GM21360 (cell line): ENCODE results near the gene NECAB2.

Source experiments
- ATAC-seq: cut with Tn5 transposase; IDR thresholded peaks from one replicate; pipeline ENCODE4 v1.9.1; 2021; ENCODE audit warnings: mild to moderate bottlenecking, moderate library complexity; ENCODE audit not compliant: unreplicated experiment

Gene NECAB2

DNA sequence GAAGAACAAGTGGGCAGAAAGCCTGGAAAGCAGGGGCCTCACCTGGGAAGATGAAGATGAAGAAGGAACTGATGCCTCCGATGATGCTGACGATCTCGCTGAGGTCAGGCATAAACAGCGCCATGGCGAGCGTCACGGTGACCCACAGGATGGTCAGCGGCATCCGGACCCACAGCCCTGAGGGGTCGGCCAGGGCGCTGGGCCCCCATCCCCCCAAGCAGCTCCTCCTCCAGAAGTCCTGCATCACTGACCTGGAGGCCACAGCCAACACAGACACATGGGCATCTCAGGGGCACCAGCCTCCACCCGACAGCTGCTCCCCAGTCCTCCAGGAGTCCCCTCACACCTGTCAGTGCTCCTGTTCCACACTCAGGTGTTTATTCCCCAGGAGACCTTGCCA lies 48.4 kb downstream of the NECAB2 start:
- no peak for ATAC-seq

DNA sequence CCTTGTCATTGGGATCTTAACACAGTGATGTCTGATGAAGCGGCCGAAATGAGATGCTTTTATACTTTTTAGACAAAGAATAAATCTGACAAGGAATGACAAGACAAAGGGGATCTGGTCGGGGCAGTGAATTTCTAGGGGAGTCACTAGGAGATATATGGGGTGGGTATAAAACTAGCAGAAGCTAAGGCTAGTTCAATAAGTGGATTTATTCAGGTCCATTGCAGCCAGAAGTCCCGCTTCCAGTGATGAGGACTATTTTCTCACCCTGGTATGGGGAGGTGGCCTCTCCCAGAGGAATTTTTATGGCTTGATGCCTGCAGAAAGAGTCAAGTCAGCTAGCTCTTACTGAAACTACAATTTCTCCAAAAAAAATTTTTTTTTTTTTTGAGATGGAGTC lies 50.7 kb downstream of the NECAB2 start:
- no peak for ATAC-seq

DNA sequence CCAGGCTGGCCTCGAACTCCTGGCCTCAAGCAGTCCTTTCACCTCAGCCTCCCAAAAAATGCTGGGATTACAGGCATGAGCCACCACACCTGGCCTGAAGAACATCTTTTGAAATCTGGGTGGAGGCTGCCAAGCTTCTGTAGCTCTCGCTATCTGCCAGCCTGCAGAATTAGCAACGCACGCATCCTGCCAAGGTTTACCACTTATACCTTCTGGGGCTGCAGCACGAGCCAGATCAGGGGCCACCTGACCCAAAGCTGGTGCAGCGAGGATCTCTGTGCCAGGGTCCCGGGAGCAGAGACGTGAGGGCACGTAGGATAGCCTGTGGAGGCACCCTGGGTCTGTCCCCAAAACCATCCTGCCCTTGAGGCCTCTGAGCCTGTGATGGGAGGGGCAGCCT lies 52.3 kb downstream of the NECAB2 start:
- no peak for ATAC-seq

DNA sequence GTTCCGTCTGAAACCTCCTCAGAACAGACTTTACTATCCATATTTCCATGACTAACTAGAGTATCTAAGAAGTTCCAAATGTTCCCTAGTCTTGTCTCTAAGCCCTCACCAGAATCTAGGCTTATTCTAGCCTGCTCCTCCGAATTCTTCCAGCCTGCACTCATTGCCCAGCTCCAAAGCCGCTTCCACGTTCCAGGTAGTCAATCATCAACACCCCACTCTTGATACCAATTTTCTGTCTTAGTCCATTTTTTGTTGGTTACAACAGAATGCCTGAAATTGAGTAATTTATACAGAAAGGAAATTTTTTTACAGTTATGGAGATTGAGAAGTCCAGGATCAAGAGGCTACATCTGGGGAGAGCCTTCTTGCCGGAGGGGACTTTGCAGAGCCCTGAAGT lies 53.4 kb downstream of the NECAB2 start:
- no peak for ATAC-seq

DNA sequence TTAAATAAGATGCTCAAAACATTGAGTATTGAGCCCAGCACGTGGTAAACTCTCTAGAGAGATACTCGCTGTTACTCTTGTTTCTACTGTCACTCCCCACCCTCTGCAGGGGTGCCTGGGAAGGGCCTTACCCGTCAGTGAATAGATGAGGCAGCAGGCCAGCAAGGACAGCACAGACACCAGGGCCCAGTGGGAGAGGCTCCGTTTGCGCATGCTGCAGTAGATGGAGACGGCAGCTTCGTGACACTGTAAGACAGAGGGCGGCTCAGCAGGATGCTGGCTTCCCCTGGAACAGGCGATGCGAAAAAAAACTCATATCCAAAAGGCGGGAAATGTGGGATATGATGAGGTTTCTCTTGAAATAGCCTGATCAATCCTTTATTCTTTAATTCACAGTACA lies 54.6 kb downstream of the NECAB2 start:
- no peak for ATAC-seq

DNA sequence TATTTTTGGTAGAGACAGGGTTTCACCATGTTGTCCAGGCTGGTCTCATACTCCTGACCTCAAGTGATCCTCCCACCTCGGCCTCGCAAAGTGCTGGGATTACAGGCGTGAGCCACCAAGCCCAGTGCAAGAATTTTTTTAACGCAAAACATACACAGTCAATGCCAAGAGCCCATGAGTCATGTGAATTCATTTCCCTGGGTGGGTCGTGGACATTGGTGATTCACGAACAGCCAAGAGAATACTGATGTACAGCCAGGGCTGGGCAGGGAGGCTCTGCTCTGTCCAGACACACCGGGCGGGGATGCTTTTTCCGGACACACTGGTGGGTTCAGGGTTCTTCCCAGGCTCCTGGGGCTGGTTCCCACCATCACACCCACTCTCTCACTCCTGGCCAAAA lies 56.8 kb downstream of the NECAB2 start:
- no peak for ATAC-seq

DNA sequence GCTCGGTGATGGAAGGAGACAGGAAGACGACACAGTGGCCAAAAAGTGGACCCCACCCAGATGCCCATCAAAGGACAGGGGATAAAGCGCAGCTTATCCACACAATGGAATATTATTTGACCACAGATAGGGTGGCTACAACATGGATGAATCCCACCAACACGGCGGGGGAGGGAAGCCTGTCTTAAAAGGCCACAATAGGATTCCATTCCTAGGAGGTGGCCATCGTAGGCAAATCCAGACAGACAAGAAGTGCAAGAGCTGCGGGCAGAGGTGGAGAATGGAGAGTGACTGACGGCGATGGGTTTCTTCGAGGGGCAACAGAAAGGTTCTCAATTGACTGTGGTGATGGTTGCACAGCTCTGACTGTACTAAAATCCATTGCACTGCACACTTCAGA lies 58.6 kb downstream of the NECAB2 start:
- no peak for ATAC-seq

DNA sequence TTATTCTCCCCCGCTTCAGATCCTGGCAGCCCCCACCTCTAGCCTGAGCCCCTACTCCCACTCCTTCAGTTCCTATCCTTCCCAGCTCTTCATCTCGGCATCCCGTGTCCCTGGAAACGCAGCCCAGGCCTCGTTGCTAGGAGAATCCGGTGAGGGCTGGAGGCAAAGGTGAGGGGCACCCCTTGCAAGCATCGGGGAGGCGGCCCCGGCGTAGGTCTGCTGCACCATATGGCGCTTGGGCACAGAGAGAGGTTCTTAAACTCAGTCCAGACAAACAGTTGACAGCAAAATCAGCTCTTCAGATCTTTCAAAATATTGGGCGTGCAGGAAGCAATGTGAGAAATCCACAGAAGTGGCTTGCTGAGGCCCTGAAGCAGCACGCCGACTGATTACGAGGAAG lies 59.6 kb downstream of the NECAB2 start:
- ATAC-seq = no peak

DNA sequence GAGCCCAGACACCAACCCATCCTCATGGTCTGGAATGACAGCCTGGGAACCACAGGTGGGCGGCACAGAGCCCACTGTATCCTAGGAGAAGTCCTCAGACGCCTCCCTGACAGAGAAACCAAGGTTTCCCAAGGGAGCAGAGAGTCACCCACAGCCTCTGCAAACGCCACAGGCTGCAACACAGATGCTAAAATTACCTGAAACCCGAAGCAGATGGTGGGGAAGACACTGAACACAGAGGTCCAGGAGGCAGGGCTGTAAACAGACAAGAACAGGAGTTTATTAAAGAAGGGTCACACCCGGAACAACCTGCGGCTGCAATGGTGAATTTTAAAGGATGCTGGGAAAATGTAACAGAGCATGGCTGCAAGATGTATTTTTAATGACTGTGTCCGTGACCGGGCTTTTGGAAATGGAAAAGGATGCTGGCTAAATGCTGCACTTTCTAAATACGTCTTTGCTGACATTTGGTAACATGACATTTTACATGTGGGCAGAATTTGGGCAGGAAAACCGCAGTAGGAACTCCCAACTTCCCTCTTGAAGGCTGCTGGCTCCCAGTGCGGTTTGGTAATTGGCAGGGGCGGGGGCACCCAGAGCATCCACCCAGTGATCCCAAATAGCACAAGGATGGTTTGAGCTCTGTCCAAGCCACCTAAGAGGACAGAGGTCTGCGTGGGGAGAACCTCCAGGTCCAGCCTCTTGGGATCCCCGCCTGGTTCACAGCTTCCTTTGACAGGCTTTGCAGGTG lies 61.4 kb downstream of the NECAB2 start:
- no peak for ATAC-seq

DNA sequence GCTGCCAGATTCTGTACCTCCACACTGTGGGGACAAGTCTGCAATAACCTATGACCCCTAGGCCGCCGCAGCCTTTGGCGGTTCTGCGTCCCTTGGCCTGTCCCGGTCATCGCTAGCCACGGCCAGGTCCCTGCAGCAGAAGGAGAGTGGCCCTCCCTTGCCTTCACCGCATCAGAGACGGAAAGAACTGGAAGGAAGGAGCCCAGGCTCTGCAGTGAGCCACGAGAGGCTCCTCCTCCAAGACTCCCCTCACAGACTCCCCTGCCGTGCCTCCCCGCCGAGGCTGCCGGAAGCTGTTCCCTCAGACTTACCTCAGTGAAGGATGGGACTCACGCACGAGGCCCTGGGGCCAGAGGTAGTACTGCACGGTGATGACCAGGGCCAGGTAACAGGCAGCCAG lies 63.5 kb downstream of the NECAB2 start:
- ATAC-seq = no peak

DNA sequence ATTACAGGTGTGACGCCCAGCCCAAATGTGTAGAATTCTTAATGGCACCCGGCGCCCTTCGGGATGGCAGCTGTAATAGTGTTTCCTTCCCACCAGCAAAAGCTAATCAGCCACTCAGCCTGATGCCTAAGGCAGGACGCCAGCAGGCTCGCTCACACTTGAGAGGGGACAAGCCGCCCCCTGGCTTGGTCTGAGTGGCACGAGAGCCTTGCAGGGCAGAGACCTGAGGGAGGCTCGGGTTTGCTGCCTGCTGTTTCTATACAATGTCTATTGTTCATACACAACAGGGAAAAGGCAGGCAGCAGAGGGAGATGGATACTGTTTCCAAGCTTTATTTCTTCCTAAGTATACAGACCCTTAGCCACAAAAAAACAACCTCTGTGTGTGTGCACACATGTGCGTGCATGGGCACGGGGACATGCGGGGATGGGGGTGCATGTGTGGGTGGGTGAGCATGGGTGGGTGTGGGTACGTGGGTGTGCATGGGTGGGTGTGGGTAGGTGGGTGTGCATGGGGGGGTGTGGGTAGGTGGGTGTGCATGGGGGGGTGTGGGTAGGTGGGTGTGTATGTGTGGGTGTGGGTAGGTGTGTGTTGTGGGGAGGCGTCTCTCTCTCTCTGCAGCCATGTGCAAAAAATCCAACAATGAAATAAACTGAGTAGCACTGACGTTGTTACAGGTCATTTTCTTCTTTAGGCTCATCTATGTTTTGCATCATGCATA lies 64.6 kb downstream of the NECAB2 start:
- ATAC-seq = no peak

DNA sequence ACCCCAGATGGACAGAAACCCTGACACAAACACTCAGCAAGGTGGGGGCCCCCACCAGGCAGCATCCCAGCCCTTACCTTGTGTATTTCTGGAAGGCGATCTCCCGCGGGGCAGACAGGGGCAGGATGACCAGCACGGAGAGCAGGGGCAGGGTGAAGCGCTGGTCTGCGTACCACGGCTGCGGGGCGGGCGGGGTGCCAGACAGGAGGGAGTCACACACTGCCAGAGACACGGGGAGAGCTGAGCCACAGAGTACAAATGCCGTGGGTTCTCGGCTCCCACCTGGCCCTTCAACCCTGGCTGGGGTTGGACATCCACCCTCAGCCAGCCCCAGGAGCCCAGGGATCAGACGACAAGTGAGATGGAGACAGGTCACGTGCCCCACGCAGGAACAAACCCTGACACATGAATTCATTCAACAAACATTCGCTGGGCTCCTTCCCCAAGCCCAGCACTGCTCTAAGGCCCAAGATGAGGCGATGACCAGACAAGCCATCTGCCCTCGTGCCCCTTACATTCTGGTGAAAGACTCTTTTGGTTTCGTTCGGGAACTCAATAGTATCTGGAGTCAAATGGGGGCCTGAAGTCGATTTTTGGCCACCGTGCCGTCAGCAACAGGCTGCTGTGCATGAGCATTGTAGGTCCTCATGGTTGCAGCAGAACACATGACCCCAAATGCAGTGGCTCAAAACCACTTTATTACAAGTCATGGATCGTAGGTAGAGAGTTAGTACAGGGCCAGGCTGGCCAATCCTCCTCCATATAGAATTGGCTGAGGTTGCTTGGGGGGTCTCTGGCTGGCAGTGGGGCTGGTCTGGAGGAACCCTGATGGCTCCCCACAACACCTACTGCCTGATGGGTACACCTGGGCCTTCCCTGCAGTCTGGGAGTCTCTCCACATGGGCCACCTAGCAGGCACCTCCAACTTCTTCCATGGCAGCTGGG lies 65.5 kb downstream of the NECAB2 start:
- no peak for ATAC-seq

DNA sequence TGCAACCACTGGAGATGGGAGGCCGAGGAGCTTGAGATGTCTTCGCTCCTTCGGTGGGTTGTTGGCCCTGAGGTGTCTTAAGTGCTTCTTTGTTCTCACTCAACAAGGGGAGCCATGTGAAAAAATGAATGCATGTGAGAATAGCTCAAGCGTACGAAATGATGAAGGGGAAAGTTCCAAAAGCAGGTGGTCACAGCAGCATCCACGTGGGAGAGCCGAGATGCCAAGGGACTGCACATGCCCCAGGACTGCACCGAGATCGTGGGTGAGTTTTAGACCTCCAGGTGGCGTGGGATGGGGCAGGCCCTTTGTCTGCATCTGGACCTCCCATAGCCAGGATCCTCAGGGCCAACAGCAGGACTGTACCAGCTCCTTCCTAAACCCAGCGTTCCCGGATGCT lies 66.5 kb downstream of the NECAB2 start:
- no peak for ATAC-seq

DNA sequence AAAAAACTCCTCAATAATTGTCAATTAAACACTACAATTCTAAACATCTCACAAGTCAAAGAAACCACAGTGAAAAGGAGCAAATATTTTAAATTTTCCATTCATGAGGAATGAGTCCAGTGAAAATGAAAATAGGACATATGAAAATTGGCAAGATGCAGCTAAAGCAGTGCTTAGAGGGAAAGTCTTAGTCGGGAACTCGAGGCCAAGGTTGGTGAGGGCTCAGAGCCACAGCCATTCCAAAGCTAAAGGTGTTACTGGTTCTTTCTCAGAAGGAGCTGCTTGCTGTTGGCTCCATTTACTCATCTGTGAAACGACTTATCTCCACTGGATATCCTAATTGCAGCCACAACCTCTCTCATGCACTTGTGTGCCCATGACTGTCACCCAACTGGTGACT lies 68.1 kb downstream of the NECAB2 start:
- ATAC-seq = no peak

DNA sequence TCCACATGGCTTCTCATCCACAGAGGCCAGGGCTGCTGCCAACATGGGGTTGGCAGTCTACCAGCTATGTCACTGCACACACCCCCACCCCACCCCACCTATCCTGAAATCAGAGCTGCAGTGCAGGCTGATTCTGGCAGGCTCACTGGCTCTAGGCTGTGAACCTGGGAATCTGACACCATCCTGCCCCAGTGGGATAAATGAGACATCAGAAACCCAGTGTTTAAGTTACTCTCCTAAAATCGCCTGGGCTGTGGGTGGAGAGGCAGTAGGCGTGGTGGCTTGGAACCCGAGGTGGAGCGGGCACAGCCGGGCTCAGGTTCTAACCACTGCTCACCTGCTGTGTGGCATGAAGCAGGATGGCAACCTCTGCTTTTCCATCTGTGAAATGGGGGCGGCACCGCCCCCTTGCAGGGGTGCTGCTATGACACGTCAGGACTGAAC lies 69.0 kb downstream of the NECAB2 start:
- no peak for ATAC-seq

DNA sequence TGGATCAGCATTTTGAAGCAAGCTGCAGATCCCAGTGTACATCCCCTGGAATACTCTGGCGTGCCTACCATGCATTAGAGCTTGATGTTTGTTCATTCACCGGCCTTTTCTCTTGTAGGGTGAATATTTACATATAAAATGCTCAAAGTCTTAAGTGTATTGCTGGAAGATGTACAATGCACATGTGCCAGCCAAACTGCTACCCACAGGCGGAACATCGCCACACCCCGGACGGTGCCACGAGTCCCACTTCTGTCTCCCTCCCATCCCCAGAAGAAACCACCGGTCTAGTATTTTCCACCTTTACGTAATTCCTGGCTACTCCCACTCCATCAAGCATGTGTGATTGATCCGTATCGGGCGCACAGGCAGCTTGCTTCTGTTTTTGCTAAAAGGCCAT lies 70.4 kb downstream of the NECAB2 start:
- no peak for ATAC-seq

DNA sequence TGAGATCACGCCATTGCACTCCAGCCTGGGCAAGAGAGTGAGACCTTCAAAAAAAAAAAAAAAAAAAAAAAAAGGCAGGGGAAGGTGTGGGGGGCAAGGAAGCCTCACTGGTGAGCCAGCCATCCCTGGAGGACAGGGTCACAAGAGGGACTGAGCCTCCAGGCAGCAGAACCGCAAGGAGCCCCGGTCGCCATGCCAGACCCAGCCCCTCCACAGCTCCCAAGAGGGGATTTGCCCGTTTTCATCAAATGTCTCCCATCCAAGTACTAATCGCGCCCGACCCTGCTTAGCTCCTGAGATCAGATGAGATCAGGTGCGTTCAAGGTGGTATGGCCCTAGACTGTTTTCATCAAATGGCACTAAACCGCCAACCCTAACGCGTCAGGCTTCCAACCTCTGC lies 71.7 kb downstream of the NECAB2 start:
- no peak for ATAC-seq

DNA sequence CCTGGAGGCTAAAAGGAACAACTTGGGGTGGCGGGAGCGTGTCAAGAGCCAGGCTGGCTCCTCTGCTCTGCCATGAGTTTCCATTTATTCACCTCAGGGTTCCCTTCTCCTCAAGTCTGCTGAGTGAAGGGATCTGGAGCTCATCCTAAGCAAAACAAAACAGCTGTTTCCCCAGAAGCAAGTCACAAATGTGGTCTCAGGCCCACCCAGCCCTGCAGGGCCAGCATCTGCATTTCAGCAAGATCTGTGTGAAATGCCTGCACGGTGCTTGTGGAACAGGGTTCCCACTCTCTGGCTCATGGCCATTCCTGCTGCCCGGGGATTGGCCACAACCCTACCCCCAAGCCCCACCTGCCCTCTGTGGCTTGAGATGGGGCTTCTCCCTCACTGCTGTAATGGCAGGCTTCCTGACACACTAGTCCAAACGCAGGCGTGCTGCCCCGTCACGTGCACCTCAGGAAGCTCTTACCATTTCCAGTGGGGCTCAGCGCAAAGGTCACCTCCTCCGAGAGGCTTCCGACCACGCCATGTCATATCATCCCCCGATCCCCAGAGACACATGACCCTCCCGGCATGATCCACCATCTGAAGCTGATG lies 72.3 kb downstream of the NECAB2 start:
- no peak for ATAC-seq

DNA sequence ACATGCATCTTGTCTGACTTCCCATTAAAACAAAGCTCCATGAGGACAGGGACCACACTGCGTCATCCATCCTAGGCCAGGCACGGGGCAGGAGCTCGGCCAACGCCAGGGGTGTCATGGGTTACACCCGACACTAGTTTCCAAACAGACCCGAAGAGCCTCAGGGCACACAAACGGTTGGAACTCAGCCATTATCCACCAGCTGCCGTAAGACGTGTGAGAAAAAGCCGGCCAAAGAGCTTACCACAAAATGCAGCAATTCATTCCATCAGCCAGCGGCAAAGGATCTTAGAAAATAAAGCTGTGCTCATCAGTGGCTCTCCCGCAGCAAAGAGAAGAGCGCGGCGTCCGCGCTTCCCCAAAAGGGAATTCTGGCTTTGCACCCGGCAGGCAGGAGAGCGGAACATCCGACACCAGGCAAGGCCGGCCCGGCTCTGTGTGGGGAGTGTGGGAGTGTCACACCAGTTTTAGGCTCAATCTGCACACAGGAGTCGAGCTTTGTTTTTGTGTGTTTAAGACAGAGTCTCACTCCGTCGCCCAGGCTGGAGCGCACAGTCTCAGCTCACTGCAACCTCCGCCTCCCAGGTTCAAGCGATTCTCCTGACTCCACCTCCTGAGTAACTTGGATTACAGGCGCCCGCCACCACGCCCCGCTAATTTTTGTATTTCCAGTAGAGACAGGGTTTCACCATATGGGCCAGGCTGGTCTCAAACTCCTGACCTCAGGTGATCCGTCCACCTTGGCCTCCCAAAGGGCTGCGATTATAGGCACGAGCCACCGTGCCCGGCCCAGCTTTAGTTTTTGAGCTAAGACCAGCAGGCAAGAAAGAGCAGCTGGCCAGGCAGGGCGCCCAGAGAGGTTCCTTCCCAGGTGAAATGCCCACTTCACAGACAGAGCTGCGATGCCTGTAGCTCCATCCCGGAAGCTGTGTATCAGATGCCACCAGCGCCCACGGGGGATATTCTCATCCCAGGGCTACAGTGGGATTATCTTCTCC lies 73.1 kb downstream of the NECAB2 start:
- ATAC-seq = no peak

DNA sequence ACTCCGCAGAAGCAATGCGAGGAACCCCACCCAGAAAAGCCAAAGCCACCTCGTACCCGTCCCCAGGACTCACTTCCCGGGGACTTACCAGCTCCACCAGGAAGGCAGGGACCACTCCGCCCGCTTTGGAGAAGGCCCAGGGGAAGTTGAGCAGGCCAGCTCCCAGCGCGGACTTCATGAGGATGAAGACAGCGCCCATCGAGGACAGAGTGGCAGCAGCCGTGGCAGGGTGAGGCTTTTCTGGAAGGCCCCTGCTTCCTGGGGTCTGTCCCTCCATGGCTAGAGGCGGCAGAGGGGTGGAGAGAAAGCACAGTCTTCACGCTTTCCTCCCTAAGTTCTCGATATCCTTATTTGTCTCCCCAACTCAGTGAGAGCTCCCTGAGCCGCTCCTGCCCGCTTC lies 73.8 kb downstream of the NECAB2 start:
- ATAC-seq = no peak
